Effector CD4-positive, alpha-beta T cell (primary cell): ENCODE data around the gene KLRK1.
"Not testable (repeated sequence)": the region's sequence is repeated elsewhere in the genome, so short reads cannot be mapped to it uniquely, and the experiment has no call there.

Experiments
- DNase-seq: peaks from one replicate; pipeline ENCODE4 v3.0.0-alpha.2; 2020

KLRK1 gene

DNA sequence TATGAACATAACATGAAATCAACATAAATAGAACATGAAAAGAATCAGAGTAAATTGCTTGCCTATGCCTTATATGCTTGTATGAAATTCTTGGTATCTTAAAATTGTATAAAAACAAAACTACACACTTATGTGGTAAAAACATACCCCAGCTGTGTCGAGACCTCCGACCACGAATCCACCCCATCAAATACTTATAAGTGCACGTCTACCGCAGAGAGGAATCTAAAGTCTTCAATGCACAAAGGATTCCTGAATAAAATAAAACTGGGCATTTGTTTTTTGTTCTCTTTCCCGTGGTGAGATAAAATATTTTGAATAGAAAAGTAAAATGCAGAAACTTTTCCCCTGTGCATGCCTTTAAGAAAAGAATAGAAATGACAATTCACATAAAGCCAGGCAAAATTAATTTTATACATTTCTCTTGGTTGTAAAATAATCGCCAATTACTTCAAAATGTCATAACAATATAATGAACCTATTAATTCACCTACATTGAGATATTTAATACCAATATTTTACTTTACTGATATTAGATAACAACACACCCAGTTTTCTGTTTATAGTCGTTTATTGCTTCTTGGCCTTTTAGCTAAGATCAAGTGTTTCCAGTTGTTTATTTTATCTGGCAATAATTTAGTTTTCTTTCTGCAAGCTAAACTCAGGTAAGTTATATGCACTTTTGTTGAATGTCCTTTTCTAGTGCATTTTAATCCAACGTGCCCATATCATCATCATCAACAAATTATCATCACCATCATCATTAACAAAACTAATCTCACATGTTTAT lies 1.0 kb downstream of the KLRK1 start:
- DNase-seq, result no peak

DNA sequence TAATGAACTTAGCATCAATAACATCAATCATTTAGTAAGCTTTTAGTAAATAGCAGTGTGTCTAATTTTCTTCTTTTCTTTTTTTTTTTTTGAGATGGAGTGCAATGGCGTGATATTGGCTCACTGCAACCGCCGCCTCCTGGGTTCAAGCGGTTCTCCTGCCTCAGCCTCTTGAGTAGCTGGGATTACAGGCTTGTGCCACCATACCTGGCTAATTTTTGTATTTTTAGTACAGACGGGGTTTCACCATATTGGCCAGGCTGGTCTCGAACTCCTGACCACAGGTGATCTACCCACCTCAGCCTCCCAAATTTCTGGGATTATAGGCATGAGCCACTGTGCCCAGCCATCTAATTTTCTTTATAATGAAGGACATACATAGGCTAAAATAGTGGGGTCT lies 2.3 kb downstream of the KLRK1 start:
- not testable (repeated sequence) for DNase-seq

DNA sequence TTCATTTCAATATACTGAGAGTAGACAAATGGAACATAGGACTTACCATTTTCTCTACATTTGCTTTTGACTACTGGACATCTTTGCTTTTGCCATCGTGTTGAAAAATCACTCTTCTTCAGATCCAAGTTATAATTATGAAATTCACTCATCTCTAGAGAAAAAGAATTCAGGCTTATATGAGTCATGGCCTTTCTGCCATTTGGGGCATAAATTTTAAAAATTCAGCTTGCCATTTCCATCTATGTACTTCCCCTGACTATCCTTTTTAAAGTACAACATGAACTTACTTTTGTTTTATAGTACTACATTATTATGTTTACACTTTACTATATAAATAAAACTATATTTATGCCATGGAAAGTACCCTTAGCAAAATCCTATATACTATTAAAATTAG lies 3.0 kb downstream of the KLRK1 start:
- no peak for DNase-seq

DNA sequence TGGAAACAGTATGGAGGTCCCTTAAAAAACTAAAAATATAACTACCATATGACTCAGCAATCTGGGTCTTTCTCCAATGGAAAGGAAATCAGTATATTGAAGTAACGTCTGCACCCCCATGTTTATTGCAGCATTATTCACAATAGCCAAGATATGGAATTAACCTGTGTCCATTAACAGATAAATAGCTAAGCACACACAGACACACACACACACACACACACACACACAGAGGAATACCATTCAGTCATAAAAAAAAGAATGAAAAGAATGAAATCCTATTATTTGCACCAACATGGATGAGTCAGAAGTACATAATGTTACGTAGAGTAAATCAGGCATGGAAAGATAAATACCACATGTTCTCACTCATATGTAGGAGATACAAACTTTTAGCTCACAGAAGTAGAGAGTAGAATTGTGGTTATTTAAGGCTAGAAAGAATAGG lies 4.7 kb downstream of the KLRK1 start:
- no peak for DNase-seq

DNA sequence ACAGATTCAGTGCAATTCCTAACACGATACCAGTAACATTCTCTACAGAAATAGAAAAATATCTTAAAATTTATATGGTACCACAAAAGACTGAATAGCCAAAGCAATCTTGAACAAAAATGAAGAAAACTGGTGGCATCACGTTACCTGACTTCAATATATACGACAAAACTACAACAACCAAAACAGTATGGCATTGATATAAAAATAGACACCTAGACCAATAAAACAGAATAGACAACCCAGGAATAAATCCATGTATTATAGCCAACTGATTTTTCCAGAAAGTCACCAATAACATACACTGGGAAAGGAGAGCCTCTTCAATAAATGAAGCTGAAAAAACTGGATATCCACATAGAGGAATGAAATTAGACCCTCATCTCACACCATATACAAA lies 5.7 kb downstream of the KLRK1 start:
- DNase-seq, result no peak

DNA sequence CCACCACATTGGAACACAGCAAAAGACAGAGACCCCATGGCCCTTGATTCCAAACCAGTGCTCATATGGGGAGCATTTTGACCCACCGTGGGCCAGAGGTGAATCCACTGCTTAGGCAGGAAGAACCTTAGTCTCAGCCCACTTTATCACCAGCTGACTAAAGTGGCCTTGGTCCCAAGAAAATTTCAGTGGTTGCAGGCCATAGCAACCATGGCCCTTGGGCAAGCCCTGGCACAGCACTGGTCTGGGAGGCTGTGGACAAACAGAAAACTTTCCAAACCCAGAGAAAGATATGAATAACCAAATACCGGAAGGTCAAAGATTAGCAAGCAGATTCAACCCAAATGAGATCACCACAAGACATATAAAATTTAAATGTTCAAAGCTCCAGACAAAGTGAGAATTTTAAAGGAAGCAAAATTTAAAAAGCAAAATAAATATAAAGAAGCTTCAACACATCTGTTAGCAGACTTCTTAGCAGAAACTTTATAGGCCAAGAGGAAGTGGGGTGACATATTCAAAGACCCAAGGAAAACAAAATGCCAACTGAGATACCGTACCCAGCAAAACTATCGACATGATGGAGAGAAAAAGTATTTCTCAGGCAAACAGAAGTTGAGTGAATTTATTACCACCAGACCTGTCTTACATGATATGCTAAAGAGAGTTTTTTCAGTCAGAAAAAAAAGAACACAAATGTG lies 7.8 kb downstream of the KLRK1 start:
- DNase-seq, result no peak

DNA sequence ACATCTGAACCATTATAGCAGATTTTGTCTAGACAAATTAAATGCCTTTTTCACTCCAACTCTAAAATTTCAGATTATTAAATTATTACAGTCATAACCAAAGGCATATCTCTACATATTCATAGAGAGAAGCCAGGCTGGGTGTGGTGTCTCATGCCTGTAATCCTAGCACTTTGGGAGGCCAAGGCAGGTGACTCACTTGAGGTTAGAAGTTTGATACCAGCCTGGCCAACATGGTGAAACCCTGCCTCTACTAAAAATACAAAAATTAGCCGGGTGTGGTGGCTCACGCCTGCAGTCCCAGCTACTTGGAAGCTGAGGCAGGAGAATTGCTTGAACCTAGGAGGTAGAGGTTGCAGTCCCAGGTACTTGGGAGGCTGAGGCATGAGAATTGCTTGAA lies 11.1 kb downstream of the KLRK1 start:
- DNase-seq, result not testable (repeated sequence)

DNA sequence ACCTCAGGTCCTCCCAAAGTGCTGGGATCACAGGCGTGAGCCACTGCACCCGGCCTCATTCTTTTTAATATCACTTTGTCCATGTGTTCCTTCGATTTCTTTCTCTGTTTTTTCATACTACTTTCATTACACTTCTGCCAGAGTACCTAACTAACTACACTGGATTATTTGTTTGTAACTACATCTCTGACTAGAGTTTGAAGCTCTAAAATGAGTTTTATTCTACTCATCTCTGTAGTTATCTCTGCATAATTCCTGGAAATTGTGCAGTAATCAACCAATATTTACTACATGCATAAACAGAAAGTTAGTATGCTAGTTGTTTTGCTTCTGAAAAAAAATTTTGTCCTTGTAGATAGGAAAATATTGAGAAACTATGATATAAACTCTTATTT lies 15.2 kb downstream of the KLRK1 start:
- DNase-seq, result no peak

DNA sequence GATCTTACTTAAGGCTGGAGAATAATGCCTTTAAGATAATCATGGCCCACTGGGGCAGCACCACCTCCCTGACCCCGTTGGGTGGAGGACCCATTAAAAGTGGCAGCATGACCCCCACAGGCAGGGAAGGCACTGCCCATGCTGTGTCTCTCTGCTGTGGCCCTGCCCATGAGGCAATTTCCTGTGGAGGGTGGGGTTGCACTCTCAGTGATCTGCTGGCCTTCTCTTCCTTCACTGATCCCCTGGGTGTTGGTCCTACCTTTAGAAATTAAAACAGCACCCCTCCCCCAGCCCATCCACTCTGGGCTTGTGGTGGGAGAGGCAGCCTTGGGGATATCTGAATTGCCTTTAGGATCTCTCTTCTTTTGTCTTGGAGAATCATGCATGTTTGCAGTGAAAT lies 17.3 kb downstream of the KLRK1 start:
- DNase-seq, result no peak

DNA sequence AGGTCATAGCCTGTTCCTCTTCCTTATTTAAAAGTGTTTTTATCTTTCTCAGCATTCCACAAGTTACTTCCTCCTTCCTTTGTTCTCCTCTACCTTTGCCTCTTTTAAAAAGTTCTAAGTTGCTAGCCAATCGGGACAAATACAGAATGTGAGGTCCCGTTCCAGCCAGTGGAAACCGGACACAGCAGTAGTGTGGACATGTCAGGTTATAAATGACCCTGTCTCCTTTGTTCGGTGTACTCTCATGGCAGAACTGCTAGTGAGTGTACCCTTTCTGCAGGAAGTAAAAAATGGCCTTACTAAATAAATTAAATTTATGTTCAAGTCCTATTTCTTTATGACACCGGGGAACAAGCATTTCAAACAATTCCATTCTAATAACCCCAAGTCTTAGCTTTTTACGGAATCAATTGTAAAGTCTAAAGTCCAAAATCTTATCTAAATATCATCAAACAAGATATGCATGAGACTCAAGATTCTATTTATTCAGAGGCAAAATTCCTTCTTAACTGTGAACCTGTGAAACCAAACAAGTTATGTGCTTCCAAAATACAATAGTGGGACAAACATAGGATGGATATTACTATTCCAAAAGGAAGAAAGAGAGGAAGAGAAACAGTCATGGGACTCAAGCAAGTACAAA lies 17.8 kb downstream of the KLRK1 start:
- DNase-seq, result not testable (repeated sequence)

DNA sequence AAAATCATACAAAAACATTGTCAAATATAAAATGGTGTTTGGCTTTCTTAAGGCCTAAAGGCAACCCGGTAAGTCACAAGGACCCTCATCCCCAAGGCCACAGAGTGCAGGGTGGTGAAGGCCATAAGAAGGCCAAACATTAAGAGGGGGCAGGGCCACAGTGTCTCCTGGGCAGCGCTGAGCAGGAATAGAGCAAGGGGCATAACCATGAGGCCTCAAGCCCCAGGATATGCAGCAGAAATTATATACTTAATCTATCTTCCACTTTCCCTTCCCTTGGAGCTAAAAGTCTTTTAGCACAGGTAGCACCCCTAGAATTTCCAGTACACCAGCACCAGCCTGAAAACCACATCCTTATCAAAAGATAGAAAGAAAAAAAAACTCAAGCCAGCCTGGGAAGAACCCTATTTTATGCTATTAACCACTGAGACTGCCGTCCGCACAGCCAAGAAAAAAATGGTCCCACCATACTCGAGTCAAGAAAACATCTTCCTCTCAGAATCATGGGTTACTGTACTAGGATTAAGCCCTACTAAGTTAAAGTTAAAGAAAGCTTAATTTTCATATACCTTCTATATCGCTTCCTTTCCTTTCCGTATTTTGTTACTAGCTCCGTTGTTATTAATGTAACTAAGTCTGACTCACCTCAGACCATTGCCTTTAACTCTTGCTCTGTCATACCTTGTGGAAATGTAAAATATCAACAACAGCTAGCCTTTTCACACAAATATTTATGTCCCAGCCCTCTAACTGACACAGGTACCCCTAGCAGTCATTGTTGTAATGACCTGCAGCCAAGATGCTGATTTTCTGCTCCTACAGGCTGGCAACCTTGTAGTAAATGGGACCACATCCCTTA lies 20.1 kb downstream of the KLRK1 start:
- no peak for DNase-seq

DNA sequence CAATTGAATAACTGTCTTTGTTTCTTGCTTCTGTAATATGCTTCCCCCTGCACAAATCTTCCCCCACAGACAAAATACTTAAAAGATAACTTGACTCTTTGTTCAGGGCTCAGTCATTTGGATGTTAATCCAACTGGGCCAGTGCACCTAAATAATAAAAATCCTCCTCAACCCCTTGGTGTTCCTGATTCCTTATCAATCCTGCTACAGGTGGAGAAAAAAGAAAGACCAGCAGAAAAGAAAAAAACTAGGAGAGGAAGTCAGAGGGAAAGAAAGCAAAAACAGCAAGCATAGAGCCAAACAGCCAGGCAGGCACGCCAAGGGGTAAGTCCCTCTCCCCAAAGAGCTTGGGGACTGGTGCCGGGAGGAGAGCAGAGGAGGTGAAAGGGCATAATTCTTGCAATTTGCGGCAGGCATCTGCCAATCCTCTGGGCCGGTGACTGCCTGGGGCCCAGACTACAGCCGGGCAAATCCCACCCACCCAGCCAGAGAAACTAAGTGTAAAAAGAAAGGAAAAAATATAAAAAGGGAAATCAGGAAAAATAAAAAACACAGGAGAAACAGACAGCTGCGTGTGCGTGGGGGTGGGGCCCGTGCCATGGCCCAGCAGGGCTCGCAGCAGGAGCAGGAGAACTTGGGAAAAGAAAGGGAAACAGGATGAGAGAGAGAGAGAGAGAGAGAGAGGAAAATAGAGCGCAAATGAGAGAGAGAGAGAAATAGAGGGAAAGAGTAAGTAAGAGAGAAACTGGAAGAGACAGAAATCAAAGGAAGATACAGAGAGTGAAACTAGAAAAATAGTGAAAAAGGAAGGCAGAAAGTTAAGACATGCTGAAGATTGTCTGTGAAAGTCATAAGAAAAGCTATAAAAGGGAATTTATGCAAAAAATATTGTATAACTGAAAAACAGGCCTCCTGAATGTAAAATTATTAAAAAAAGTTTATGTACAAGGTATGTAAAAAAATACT lies 21.4 kb downstream of the KLRK1 start:
- no peak for DNase-seq

DNA sequence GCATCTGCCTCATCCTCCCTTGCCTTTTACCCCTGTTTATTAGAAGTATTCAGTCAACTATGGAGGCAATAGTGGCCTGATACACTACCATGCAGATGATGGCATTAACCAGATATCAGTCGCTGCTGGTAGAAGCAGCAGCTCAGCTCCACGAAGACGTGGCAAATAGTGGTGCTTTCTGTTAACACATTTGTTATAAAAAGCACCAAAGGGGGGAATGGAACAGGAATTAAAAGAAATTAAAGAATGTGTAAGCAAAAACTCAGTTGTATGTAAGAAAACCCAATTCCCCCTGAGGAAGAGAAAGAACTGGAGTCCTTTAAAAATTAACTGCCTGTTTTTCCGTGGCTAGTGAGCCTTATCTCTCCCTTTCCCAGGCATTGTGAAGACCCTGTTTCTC lies 22.1 kb downstream of the KLRK1 start:
- not testable (repeated sequence) for DNase-seq

DNA sequence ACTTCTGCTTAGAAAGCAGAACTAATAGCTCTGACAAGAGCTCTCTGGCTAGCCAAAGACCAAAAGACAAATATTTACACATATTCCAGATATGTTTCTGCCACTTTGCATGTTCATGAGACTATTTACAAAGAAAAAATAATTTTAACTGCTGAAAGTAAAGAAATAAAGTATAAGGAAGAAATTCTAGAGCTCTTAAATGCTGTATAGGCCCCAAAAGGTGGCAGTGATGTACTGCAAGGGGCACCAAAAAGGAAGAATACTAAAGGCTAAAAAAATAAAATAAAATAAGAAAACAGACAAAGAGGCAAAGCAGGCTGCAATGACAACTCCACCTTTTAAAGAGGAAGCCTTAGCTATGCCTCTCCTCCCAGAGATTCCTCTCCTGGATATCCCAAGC lies 23.0 kb downstream of the KLRK1 start:
- DNase-seq, result no peak

DNA sequence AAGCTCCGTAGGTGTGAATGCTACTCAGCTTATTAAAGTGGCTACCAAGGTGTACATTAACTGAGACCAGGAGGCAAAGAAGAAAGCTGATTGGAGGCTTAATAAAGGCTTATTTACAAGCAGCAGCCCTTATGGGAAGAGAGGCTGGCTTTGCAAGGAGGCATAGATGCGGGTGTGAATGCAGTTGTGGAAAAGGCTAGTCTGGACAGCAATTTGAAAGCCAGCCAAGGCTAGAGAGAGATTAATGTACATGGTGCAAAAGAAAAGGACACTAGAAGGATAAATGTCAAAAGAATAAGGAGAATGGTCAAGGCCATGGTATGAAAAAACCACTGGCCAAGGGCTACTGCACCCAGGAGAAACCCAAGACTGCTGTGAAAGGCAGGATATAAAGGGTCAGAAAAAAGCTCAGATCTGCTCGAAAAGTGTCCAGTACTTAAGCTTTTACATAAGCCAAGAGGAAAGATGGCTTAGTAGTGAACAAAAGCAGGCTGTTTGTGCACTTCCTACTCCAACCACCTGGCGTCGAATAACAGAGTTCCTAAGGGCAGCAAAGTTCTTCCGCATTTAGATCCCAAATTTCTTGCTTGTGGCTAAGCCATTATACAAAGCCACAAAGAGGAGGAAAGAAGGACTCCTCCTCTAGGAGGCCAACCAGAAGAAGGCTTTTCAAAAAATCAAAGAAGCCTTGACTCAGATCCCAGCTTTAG lies 24.0 kb downstream of the KLRK1 start:
- DNase-seq, result no peak

DNA sequence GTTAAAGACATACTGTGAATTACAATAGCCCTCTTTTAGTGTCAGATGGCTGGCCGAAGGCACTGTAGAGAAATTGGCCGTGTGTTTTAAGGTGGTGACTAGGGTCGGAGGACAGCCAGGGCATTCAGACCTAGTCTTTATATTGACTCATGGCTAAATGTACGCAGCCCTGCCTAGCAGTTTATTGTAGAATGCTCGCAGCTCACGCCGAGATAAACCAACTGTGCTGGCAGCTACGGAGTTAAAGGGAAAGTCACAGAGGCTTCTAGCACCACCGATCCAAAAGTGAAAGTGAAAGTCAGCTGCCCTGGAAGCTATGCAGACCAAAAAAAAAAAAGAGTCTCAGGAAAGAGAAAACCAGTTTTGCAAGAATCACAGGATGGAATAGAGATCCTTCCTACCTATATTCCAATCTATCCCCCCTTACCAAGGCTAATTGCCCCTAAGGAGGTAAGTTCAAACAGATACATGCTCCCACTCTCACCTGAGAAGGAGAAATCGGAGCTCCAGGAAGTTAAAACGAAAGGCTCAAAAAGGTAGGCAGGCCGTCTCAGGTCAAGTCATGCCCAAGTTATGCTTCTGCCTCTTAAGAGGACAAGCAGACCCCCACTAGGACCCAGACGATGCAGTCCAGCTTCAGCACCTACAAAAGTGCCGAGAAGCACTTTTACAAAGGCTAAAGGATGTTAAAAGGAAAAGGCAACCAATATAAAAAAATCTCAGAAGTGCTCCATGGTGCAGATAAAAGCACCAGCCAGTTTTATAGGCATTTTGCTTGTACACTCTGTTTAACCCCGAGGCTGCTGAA lies 24.8 kb downstream of the KLRK1 start:
- peak; percentile 44 for DNase-seq

DNA sequence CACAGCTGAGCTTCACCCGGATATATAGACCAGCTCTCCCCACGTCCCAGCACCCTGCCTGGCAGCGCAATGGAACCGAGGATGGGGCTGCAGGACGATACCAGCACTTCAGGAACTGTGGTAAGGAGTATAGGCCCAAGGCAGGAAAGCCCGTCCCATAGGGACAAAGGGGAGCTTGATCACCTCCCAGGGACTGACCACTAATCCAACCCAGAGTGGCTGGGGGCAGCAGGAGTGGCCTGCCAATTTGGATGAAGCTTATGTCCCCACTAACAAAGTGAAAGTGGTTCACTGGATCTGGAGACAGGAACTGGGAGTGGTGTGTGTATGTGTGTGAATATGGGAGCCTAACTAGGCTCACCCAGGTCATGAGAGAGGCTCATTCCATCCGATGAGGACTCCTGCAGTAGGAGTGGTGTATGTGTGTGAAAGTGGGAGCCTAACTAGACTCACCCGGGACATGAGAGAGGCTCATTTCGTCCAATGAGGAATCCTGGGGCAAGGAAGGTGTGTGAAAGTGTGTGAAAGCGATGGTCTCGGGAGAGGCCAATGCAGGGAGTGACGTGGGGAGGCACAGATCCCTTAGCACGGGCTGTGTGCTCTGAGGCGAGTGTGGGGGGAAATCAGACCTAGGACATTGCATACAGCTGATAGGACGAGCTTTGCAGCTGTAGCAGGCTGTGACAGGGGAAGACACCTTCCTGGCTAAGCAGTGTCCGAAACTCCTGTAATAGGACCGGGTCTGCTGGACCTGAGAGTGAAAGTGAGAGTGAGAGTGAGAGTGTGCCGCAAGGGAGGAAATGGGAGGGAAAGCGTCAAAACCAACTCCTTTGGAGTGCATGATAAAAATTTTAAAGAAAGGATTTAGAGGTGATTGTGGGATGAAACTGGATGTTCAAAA lies 25.7 kb downstream of the KLRK1 start:
- DNase-seq, result no peak

DNA sequence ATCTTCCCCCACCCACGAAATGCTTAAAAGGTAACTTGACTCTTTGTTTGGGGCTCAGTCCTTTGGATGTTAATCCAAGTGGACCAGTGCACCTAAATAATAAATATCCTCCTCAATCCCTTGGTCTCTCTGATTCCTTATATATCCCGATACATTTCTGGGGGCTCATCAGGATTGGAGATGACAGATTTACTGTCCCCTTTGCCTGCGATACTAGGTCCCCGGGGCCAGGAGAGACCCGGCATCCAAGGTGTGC lies 26.3 kb downstream of the KLRK1 start:
- no peak for DNase-seq
